Measurements from ENCODE around the gene CARMIL1.
"Not testable (repeated sequence)": the region's sequence is repeated elsewhere in the genome, so short reads cannot be mapped to it uniquely, and the experiment has no call there.

The CARMIL1 gene

GRCh38 chr6:25411316-25411950, 132.3 kb downstream of the CARMIL1 start:
- DNase-seq = no peak

- no peak for DNase-seq
Observed at GRCh38 chr6:25413207-25413905, 134.2 kb downstream of the CARMIL1 start.

- no peak for DNase-seq
Observed at GRCh38 chr6:25414168-25414567, 135.0 kb downstream of the CARMIL1 start.

GRCh38 chr6:25414755-25415154, 135.6 kb downstream of the CARMIL1 start:
- DNase-seq = no peak

GRCh38 chr6:25415274-25415673, 136.1 kb downstream of the CARMIL1 start:
- DNase-seq = no peak

GRCh38 chr6:25415701-25416100, 136.5 kb downstream of the CARMIL1 start:
- no peak for DNase-seq

GRCh38 chr6:25417046-25417605, 138.0 kb downstream of the CARMIL1 start:
- DNase-seq = no peak

- no peak for DNase-seq
Observed at GRCh38 chr6:25418454-25419052, 139.4 kb downstream of the CARMIL1 start.

GRCh38 chr6:25419879-25420278, 140.7 kb downstream of the CARMIL1 start:
- DNase-seq = no peak

- no peak for DNase-seq
Observed at GRCh38 chr6:25423358-25423757, 144.2 kb downstream of the CARMIL1 start.

GRCh38 chr6:25424303-25424702, 145.1 kb downstream of the CARMIL1 start:
- DNase-seq = no peak

GRCh38 chr6:25427549-25427948, 148.4 kb downstream of the CARMIL1 start:
- DNase-seq = no peak

GRCh38 chr6:25428758-25429317, 149.7 kb downstream of the CARMIL1 start:
- DNase-seq = no peak

GRCh38 chr6:25431306-25431974, 152.3 kb downstream of the CARMIL1 start:
- no peak for DNase-seq

- no peak for DNase-seq
Observed at GRCh38 chr6:25431975-25432307, 152.8 kb downstream of the CARMIL1 start.

- no peak for DNase-seq
Observed at GRCh38 chr6:25434921-25435320, 155.7 kb downstream of the CARMIL1 start.

- no peak for DNase-seq
Observed at GRCh38 chr6:25435416-25435985, 156.3 kb downstream of the CARMIL1 start.

- no peak for DNase-seq
Observed at GRCh38 chr6:25436760-25437159, 157.6 kb downstream of the CARMIL1 start.

- no peak for DNase-seq
Observed at GRCh38 chr6:25439368-25439767, 160.2 kb downstream of the CARMIL1 start.

GRCh38 chr6:25441663-25442270, 162.6 kb downstream of the CARMIL1 start:
- no peak for DNase-seq

GRCh38 chr6:25442898-25443297, 163.7 kb downstream of the CARMIL1 start:
- DNase-seq = no peak

- not testable (repeated sequence) for DNase-seq
Observed at GRCh38 chr6:25444521-25444920, 165.3 kb downstream of the CARMIL1 start.

Data from C1 segment of cervical spinal cord (tissue), 14 donors.